NCI-H146 treated with DMSO at 0.1 percent for 48 hours (cell line): ENCODE measurements around the gene ATAT1.
A peak's percentile ranks its signal among the peaks of the same experiment; 100 is the strongest.
"Not testable (repeated sequence)": the region's sequence is repeated elsewhere in the genome, so short reads cannot be mapped to it uniquely, and the experiment has no call there.

Source experiments
- DNase-seq: peaks from one replicate; lab custom pipeline; 2025; ENCODE audit not compliant: unreplicated experiment; lab: John Stamatoyannopoulos, UW

Gene ATAT1

DNA sequence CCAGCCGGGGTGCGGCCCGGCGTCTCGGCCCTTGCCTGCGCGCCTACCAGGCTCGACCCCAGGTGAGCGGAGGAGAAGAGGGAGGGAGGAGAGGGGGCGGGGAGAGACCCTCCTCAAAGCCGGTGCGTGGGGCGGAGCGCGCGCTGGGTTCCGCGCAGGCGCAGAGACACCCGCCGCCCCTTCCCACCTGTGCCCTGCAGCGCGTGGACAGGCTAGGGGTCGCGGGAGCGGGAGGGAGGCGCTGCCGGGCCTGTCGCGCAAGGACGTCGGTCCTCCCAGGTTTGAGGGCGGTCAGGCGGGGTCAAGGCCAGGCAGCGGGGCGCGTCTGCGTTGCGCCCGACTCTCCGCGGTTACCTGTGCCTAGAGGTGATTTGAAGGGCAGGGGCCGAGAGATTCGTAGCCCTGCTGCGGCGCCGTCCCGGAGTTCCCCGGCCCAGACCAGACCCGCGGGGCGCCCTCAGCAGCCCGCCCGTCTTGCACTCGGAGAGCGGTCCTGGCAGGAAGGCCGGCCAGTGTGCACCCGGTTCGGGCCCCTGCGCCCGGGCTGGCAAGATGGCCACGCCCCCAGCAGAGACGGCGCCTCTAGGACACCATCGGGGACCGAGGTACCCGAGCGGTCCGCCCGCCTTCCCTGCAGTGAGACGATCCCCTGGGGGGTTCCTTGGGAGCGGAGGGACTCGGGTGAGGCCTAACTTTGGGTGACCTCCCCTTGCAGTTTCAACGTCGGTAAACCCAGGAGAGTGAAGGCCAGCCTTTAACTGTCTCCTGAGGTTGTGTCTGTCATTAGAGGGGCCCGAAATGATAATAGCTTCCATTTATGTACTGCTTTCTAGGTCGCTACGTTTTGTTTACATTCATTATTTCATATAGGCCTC, 20.8 kb downstream of the ATAT1 start:
- peak; percentile 79 for DNase-seq

- DNase-seq, result no peak
These were observed 24.5 kb downstream of the ATAT1 start for GRCh38 chr6:30651143-30651542.

GRCh38 chr6:30654798-30655742, 28.4 kb downstream of the ATAT1 start:
- DNase-seq, result no peak

DNA sequence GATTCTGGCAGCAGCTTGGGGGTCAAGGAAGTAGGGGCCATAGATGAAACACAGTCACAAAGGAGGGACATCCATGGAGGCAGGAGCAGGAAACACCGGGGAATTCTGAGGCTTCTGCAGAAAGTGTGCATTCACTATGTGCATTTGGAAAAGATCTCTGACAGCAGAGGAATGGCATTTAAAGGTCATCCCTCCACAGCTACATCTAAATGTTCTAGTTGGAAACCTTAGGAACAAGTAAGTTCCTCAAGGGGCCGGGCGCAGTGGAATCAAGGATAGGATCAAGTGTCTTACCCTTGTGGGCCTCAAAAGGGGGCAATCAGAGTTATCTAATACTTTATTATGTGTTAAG, 29.0 kb downstream of the ATAT1 start:
- DNase-seq, result no peak

DNA sequence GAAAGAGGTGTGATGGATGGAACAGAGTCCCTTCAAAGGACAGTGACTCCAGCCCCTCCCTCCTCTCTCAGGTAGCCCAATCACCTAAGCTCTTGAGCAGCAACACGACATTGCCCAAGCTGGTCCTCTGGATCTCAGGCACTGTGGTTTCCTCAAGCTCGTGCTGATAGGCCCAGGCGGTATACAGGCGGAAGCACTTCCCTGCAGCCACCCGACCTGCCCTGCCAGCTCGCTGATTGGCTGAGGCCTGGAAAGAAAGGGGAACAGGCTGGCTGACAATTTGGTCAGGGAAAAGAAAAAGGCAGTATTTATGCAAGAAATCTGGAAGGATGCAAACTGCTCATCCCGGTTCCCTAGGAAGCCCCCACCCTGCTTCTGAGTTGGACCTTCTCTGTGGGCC, 29.8 kb downstream of the ATAT1 start:
- no peak for DNase-seq

DNA sequence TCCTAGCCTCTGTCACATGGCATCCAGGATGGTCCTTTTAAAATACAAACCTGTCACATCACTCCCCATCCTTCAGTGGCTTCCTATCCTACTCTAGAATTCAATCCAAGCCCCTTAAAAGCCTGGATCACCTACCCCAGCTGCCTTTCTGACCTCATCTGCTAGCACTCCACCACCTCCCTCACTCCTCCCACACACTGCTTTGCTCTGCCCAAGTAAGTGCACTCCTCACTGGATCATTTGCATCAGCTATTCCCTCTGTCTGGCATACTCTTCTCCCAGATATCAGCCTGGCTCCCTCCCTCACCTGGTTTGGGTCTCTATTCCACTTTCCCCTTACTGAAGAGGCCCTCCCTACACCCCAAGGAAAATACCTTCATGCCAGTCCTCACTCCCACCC, 30.8 kb downstream of the ATAT1 start:
- DNase-seq, result no peak

DNA sequence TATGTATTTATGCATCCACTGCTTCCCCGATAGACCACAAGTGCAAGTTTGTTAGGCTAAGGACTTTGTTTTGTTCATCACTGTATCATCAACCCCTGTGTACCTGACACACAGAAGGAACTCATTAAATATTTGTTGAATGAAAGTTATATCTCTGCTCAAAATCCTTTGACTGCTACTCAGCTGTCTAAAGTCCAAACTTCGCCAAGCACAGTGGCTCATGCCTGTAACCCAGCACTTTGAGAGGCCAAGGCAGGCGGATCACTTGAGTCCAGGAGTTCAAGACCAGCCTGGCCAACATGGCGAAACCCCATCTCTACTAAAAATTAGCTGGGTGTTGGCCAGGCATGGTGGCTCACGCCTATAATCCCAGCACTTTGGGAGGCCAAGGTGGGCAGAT, 31.2 kb downstream of the ATAT1 start:
- DNase-seq, result not testable (repeated sequence)

DNA sequence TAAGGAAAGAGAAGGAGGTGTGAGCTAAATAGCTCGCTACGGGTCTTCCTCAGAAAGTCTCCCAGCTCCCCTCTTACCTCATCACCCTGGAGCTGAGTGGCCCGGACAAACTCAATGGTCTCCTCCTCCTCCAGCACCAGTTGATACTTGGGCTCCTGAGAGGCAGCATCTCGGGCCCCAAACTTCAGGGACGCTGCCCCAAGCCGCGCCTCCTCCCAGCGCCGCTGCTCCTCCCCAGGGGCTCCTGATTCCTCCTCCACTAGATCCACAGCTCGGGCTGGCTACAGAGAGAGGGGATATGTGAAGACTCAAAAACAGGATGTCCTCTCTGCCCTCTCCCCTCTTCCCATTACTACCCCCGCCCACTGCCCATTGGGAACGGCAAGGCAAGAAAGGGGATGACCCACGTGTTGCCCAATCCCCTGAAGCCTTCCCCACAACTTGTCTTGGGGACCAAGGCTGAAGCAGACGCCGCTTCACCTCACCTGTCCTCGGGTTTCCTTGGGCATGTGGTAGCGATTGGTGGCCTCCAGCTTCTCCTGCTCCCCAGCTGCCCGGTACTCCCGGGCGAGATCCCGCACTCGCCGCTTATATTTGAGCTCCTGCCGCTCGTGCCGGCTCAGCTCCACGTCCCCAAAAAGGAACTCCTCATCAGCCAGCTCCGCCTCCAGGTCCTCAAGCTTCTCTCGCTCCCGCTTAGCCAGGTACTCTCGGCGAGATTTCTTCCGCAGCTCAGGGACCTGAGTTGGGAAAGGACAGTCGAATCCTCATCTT, 38.5 kb downstream of the ATAT1 start:
- DNase-seq, result no peak

DNA sequence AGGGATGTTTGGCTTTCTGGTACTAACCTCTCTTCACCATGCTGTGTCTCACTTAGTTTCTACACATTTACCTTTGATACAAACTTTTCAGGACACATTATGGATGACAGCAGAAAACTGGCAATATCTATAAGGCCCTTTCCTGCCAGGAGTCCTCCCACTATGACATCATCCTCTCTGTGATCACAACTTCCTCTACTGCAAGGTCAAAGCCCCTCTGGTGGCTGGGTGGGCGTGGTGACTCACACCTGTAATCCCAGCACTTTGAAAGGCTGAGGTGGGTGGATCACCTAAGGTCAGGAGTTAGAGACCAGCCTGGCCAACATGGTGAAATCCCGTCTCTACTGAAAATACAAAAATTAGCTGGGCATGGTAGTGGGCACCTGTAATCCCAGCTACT, 39.6 kb downstream of the ATAT1 start:
- not testable (repeated sequence) for DNase-seq

DNA sequence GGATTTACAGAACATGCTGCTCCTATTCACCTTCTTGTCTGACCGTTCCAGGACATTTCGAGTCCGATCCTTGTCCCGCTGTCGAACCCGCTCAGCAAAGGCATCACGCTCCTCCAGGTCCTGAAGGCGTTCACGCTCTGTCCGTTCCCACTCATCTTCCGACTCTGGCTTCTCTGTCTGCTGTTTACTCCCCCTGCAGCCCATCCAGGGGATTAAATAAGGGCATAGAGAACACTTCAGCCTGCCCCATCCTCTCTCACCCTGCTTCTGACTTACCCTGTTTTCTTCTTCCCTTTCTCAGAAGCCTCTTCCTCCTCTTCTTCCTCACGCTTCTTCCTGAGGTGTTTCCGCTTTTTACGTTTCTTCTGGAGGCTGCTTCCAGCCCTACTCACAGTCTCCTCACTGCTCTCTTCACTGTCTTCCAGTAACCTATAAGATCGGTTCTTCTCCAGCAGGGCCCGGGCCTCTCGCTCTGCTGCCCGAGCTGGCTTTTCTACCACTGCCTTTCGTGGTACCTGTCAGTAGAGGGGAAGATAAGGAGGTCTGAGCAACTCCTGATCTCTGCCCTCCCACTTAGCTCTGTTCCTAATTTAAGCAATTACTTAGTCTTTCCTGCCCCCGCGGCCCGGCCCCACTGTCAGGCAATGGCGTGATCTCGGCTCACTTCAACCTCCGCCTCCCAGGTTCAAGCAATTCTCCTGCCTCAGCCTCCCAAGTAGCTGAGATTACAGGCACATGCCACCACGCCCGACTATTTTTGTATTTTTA, 44.3 kb downstream of the ATAT1 start:
- no peak for DNase-seq

GRCh38 chr6:30672445-30673253, 46.0 kb downstream of the ATAT1 start, which contains the start of gene DHX16:
Gene DHX16 (minus strand): TSS chr6:30673006. CDS start chr6:30672841, 165 bp downstream.
- peak; percentile 94 for DNase-seq

DNA sequence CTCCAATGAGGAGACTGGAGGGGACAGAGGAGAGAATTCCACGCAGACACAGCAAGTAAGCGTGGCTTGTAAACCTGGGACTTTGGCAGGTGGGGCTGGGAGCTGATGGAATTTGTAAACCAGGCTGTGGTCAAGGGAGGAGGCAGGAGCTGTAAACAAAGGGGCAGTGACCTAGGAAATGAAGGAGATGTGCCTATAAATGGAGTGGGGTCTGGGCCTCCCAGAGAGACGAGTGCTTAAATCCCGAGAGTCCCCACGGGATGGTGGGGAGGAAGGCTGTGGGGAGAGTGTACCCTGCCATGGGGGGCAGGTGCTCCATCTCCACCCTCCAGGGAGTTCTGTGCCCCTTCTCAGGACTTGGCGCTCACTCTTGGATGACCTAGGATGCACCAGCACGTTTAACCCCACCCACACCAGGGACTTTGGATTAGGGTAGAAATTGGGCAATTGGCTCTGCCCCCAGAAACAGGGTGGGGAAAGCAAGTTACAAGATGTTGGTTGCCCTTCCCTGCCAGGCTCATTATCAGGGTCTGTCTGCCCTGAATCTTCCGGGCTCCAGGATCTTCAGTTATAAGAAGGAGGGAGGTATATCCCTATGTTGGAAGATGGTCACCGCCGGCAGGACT, 50.1 kb downstream of the ATAT1 start:
- DNase-seq, result no peak

- DNase-seq, result peak; percentile 40
These were observed 52.5 kb downstream of the ATAT1 start for GRCh38 chr6:30678964-30679726.

DNA sequence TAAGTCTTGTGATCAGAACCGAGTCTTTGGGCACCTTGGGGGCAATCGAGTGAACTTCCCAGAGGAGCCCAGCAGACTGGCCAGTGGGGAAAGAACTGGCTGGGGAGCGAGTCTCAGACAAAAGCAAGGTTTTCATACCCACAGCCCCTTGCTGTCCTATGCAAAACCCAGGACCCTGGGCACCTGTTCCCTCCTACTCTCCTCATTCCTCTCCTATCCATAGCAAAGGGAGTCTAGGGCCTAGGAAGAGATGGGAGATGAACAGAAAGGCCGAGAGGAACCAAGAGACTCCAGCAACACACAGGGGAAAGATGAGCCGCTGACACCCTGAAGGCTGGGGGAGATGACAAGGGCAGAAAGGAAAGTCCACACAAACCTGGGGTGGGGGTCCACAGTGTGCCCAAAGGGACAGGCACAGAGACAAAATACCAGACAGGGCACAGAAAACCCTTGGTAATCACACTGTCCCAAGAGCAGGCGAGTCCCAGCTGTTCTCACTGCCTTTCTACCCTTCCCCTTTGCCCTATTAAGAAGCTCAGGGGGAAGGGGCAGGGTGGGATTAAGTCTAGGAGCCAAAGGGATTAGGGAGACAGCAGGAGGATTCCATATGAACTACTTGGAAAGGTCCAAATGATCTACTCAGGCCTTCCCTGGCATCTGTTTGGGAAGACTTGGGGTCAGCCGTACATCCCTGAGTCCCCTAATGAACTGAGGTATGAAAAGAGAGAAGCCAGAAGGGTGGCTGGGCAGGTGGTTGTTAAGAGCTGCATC, 53.3 kb downstream of the ATAT1 start:
- no peak for DNase-seq

- no peak for DNase-seq
These were observed 55.1 kb downstream of the ATAT1 start for GRCh38 chr6:30681766-30682142.

DNA sequence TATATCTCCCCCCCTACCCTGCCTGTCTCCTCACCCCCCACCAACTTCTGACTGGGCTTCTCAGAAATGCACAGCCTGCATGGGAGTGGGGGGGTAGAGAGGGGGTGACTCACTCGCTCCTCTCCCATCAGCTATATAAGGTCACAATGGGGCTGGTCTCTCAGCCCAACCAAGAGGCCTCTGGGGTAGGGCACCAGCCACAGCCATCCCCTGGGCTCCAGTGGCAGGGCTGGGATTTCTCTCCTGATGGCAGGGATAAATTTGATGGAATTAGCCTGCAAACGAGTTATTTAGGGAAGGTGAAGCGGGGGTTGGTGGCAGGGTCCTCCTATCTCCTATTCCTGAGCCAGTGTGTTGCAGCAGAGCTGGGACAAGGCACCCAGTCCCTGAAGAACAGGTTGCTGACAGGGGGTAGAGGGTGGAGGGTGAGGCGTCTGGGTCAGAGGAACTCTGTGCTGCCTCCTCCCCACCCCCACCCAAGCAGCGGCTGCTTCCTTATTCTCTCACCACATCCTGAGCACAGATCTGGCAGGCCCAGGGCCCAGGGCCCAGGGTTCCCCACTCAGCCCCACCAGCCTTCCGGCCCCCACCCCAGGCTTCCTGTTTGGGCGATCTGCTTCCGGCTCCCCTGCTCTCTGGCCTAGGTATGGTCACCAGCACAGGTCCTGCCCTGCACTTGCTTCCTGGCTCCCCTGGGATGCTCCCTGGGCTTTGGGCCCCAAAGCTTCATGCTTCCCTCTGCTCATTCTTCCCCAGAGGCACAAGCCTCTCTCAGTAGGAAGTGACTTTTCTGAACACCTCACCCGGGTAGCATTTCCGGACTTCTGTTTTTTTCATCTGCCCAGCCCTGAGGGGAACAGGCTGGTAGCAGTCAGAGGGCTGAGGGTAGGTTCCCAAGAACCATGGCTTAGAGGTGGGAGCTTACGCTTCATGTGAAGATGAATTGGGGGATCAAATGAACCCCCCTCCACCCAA, 55.8 kb downstream of the ATAT1 start:
- DNase-seq, result no peak
